GM20000 (cell line): ENCODE measurements around the gene RUNX1.

Experiments used
- DNase-seq: peaks from one replicate; pipeline ENCODE4 v3.0.0; 2012; ENCODE audit warnings: low spot score
- TF ChIP-seq, protein P1 (sequence below): IDR thresholded peaks from 2 replicates; pipeline ENCODE4 v1.5.1; 2012; ENCODE audit warnings: mild to moderate bottlenecking, control low read depth; ENCODE audit errors: extremely low read depth, missing control alignments

RUNX1 gene

DNA sequence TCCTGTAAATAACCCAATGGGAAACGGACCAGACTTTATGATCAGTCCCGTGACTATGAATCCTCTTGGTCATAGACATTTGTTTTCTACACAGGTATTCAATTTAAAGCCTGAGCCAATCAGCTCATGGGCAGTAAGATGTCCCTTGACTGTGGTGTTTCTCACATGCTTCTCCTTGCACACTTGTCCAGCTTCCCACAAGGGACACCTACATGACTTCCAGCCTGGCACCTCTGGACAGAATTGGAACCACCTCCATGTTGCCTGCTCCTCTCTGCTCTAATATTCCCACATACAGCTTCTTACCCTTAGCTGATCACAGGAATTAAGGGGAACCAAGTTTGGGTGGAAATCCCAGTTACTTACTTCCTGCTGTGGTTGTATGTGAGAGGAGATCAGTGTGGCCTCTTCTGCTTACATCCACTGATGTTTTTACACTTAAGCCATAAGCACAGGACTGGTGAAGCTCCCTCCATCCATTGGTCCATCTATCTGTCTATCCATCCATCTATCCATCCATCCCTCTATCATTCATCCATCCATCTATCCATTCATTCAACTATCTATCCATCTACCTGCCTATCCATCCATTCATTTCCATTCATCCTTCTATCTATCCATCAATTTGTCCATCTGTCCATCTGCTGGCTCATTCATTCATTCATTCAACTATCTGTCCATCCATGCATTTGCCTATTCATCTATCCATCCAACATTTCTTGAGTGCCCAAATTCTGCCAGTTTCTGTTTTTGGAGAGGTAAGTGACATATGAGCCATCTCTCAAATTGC is 16.4 kb downstream of the RUNX1 start:
- DNase-seq = no peak
- TF ChIP-seq, protein P1, sequence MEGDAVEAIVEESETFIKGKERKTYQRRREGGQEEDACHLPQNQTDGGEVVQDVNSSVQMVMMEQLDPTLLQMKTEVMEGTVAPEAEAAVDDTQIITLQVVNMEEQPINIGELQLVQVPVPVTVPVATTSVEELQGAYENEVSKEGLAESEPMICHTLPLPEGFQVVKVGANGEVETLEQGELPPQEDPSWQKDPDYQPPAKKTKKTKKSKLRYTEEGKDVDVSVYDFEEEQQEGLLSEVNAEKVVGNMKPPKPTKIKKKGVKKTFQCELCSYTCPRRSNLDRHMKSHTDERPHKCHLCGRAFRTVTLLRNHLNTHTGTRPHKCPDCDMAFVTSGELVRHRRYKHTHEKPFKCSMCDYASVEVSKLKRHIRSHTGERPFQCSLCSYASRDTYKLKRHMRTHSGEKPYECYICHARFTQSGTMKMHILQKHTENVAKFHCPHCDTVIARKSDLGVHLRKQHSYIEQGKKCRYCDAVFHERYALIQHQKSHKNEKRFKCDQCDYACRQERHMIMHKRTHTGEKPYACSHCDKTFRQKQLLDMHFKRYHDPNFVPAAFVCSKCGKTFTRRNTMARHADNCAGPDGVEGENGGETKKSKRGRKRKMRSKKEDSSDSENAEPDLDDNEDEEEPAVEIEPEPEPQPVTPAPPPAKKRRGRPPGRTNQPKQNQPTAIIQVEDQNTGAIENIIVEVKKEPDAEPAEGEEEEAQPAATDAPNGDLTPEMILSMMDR = no peak

DNA sequence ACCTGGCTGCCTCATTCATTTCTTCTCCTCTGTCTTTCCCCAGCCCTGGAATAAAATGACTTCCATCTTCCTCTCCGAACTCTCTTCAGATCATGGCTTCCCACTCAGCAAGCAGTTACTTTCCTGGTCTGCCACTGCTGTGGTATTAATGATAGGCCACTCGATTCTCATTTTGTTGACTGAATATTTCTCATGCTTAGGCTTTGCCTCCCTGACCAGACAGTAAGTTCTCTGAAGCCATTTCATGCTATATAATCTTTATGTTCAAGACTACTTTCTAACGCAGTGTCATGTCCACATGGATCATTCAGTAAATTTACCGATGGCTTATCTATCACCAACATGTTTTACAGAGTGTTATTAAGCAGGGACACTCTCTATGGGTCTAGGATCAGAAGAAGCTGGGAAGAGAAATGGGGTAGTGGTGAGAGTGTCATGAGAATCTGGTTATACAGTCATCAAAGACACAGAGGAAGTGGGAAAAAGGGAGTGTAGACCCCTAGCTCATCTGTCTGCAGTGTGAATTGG is 20.6 kb downstream of the RUNX1 start:
- TF ChIP-seq, protein P1 = no peak
- no peak for DNase-seq

DNA sequence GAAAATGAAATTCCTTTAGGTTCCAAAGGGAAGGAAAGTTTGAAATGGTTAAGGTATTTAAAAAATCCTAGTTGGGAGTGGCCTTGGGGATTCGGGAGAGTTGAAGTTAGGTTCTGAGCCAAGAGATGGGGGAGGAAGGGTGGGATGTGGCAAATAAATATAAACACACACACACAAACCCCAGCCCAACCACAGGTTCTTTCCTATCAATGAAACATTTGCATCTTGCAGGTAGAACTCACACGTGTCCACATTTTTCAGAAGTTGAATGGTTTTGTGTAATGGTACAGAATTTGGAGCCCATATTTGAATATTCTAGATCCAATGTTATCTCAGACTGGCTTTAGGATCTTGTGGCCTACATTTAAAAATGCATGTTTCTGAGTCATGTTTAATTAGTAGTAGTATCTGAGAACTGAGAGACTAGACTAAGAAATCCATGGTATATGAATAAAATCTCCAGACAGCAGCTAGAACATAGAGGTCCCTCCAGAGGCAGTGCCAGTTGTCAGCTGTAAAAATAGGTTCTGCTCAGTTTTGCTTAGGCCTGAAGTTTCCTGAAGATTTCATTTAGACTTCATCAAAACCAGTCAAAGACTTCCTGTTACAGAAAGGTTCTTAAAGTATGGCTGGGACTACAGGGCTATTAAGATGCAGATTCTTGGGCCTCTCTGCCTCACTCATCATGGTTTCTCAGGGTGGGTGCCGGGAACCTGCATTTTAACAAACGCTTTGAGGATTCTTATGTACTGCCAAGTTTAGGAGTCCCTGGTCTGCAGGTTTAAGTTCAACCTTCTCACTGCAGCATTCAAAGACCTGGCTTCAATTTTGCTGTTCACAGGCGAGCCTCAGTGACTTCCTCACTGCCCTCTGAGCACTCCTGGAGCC is 21.3 kb downstream of the RUNX1 start:
- no peak for DNase-seq
- TF ChIP-seq, protein P1 = no peak

DNA sequence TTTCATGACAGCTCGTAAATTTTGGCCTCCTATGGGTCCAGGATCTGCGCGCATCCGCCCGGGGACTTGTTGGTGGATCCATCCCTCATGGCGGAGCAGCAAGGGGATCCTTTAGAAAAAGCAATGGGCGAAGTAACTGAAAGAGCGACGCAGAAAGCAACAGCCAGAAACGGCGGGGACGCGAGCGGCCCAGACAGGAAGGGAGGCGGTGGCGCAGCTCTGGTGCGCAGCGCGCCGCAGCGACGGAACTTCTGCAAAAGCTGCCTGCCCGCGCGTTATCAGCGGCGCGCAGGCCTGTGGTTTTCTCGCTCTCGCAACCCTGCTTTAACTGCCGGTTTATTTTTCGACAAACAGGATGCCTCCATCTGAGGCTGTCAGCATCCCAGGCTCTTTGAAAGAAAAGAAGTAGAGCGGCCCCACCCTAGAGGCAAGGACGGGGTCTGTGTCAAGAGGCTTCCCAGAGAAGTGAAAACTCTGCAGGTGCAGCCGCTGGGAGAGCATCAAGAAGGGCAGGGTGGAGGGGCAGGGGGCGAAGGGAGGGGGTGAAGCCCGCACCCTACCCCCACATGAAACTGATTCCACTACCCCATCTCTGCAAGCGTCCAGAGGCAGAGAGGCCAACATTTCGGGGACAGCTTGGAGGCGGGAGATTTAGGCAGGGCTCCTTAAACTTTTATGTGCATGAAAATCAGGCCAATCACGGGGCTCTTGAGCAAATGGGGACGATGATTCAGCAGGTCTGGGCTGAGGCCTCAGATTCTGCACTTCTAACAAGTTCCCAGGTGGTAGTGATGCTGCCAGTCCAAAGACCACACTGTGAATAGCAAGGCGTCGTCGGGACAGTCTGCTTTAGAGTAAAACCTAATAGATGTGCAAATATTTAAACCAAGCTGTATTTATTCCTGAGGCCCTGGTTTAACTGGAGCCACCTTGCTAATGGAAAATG is 22.2 kb downstream of the RUNX1 start:
- TF ChIP-seq, protein P1 = no peak
- peak; percentile 65 for DNase-seq

DNA sequence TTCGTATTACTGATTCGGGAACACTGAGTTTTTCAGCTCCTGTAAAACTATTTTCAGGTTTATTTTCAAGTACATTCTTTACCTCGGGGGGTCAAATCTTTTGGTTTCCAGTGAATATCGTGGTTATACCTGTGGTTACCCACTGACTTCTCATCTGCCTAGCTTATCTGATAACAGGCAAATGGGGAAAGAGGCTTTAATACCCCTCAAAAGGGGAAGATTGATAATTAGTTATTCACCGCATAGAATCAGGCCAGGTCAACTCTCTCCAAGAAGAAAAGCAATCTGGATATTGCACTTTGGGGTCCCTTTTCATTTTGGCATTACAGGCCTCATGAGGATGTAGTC is 23.0 kb downstream of the RUNX1 start:
- TF ChIP-seq, protein P1 = no peak

DNA sequence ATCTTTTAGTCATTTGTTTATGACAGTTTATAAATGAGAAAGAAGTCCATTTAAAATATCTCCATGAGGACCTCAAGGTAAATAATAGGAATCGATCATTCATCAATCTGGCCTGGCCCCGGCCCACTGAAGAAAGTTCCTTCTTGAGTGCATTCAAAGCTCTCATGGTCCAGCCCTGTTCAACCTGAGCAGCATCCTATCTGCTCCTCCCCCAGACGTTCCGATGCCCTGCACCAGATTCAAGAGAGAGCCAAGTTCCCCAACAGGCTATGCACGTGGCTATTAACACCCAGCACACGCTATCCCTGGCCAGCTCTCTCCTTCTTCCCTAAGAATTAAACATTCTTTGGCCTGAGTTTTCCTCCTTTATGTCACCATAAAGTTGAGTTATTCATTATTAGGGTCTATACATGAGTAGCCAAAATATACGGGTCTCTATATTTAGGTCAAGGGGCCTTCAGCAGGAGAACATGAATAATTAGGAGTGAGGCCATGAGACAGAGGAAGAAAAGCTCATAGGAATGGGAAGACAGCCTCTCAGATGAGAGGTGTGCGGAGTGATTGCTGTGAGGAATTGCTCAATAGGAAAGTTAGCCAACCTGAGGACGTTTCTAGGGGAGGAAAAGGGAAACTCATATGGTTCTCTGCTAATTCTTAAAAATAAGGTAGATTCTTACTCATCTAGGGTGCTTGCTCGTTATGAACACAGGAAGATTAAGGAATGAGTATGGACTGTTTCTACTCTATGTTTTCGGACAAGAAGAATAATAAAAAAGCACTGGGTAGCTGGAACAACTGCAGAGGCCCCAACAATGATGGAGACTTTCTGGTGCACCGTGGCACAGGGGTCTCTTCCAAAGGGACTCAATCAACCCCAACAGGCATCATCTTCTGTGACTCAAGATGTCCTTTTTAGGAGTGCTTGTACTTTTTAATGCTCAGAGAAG is 23.6 kb downstream of the RUNX1 start:
- TF ChIP-seq, protein P1 = no peak
- DNase-seq = no peak

More for the DNA sequence above, 23.0 kb downstream of the RUNX1 start:
- no peak for DNase-seq
